NCI-H1436 (cell line): ENCODE measurements around the gene TLNRD1.

ENCODE experiments used
- DNase-seq: peaks from one replicate; lab custom pipeline; 2025; lab: John Stamatoyannopoulos, UW

Gene TLNRD1

DNA sequence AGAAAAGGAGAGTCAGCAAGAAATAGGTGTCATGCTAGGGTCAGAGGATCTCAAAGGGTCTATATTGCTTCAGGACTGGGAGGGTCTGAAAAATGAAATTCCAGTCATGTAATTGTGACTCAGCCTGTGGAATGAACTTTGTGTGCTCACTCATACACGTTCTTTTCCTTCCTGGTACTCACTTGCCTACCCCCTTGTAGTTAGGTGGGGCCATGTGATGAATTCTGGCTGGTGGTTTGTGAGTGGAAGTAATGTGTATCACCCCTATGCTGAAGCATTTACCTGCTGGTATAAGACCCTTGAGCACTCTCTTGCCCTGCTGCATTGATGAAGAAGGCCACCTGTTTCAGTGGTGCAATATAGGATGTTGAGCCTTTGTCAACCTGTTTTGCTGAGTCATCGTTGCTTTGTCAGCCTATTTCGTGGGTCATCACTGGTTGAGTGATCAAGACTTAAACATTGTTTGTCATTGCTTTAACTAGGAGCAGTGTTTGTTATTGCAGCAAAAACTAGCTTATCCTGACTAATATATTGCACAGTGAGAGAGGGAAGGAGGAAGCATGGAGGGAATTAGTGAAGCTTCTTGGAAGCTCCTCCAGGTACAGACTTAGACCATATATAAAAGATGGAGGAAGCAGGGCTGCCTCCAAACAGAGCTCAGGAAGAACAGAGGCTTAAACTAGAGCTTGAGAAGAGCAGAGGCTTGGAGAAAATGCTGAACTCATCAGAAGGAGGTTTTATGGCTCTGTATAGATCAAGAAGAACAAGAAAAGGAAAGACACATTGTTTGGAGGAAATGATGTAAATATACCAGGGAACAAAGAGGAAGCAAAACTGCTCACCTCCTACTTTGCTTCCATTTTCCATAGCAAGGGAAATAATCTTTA is 28.9 kb downstream of the TLNRD1 start:
- DNase-seq, result no peak

DNA sequence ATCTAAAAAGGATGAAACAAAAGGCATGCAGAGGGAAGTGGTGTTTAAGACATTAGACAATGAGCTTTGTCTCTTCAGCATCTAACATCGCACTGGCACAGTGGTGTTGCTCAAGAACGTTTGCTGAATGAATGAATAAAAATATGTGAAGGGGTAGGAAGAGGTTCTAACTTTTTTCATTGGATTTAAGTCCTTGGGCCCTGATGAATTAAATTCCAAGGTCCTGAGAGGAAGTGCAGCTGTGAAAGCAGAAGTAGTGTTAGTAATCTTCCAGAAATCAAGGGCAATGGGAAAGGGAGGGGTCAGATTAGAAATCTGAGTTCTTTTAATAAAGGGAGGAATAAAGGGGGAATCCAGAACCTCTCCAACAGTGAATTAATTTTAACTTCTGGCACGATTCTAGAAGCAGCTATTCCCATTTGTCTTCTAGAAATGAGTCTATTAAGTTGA is 29.6 kb downstream of the TLNRD1 start:
- DNase-seq, result no peak

DNA sequence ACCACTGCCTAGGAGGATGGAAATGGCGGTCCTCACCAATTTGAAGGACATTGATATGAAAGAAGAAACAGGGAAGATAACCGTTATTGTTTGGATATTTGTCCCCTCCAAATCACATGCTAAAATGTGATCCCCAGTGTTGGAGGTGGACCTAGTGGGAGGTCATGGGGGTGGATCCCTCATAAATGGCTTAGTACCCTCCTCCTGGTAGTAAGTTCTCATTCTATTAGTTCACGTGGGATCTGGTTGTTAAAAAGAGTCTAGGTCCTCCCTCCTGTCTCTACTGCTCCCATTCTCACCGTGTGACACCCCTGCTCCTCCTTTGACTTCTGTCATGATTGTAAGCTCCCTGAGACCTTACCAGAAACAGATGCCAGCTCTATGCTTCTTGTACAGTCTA is 30.5 kb downstream of the TLNRD1 start:
- no peak for DNase-seq

DNA sequence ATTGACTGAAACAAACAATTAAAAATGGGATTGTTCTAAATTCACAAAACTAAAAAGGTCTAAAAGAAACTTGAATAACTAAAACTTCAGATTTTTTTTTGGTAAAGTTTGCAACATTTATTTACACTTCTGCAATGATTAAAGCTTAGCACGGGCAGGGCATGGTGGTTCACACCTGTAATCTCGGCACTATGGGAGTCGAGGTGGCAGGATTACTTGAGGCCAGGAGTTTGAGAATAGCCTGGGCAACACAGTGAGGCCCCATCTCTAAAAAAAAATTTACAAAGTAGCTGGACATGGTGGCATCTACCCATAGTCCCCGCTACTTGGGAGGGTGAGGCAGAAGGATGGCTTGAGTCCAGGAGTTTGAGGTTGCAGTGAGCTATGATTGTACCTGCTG is 31.6 kb downstream of the TLNRD1 start:
- no peak for DNase-seq

DNA sequence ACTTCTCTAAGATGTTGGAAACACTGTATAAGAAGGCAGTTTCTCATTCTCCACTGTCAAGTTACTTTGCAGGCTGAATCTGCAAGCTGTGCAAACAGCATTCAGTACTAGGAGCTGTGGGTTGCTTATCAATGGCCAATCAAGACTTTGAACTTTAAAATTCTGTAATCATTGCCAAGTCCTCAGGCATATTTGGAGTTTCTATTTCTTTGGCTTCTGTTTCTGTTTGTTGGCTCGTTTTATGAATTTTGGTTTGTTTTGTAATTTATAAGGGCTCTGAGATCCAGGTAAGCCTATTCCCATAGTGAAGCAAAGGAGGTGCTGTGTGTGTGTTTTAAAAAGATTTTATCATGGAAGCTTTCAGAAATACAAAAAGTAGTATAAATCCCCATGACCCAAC is 32.1 kb downstream of the TLNRD1 start:
- no peak for DNase-seq

DNA sequence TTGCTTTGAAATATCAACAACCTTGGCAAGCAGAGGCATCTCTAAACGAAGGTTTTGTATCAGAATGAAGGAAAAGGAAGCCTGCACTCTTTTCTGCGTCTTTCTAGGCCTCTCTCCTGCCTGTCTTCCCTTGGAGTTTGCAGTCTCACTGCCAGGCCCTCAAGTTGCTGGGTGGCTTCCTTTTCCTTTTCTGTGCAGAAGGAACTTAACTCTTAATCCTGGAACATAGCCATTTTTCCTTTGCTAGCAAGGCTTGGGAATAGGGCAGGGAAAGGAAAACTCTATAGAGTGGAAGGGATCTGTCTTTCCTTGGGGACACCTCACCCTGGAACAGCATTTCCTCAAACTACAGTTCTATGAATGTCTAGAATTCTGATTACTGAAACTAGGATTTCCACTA is 32.8 kb downstream of the TLNRD1 start:
- DNase-seq, result no peak

DNA sequence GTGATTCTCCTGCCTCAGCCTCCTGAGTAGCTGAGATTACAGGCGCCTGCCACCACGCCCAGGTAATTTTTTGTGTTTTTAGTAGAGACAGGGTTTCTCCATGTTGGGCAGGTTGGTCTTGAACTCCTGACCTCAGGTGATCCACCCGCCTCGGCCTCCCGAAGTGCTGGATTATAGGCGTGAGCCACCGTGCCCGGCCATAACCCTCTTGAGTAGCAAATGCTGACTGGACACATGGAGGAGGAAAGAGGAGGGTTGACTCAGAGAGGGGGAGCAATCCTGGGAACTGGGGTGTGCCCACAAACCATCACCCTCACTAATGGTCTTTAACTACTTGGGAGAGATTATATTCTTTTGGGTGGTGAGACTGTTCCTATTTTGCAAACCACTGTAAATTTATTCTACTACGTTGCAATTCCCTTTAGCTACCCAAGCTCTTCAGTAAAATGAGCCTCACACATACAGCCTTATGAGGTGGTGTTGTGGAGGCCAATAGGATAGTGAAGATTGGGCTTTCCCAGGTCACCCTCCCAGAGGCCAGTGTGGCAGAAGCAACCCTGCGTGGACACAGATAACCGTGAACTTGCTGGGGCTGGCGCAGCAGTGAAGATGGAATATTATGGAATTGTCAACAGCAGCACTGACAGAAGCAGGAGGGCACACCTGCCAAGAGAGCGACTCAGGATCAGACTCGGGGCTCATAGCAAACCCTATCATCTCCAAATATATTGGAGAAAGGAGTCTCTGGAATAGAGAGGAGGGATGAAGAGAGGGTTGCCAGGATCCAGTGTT is 37.4 kb downstream of the TLNRD1 start:
- DNase-seq, result no peak

DNA sequence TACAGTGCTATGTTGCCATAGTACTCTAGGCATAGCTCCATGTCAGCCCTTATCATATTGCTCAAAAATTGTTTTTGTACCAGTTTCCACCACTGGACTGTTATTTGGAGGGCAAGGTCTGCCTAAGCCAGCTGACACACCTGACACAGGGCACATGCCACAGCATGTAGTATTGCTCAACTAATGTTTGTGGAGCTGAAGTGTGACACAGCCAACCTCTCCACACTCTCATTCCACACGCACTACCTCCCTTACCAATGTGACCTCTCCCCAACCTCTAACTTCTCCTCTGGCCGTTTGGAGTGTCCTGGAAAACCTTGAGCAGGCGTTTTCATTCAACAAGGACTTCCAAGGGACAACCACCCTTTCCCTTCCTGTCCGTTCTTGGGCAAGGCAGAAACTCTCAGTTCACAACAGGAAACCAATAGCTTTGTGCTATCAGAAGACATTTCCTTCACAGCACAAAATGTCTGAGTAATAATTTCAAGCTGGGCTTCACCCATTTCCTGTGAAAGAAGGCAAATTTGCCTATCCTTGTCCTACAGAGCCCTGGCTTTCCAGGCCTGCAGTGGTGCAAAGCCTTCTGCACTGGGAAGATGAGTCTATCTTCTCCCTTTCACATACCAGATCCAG is 38.4 kb downstream of the TLNRD1 start:
- no peak for DNase-seq

DNA sequence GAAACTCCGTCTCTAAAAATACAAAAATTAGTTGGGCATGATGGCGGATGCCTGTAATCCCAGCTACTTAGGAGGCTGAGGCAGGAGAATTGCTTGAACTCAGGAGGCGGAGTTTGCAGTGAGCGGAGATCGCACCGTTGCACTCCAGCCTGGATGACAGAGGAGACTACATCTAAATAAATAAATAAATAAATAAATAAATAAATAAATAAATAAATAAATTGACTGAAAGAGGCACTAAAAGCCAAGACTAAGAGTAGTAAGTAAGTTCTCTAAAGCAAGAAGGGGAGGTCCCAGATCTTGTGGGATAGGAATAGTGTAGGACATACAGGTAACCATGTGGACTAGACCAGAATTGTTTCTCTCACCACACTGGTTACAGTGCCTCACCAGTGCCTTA is 40.0 kb downstream of the TLNRD1 start:
- DNase-seq, result no peak

DNA sequence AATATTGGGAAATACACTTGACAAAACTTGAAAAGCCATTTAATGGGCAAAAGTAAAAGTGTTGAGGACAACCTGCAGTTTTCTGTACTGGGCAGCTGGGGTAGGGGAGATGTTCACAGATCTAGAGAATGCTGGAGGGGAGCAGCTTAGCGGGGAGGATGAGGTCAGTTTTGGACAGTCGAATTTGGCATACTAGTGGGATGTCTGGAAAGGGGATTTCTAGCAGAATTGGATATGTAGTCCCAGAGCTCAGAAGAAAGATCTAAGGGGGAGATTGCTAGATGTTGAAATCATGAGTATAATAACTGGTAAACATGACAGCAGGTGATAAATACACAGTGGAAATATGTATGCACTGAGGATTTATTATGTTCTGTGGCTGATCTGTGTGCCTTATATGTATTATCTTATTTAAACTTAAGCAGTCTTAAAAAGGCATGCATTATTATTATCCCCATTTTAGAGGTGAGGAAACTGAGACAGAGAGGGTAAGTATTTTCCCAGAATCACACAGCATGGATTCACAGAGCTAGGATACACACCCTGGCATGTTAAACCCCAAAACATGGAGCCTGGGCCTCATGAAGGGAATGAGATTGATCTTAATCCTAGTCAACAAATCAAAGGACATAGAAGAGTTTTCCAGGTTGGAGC is 42.7 kb downstream of the TLNRD1 start:
- DNase-seq, result no peak

DNA sequence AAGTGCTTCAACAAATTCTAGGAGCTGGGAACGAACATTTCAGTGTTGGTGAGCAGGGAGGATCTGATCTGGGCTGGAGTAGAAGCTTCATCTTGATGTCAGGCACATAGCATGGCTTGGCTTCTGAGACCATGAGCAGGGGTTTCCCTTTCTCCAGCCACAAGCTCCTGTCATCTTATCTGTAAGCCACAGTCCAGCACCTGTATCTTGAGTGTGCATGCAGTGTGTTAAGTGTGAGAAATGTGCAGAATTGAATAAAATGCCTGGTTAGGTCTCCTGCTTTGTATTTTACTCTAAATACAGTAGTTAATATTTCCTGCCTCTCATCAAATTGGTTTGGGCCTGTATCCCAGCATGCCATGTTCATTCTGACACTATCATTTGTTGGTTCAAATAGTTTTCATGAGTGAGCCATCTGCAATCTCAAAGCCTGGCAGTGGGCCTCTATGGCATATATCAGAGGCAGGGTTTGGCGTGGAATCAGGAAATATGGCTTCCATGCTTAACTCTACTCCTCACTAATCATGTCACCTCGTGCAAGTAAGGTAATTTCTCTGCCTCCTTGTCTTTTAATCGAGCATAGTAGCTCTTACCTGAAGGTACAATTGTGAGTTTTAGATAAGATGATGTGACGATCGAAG is 43.3 kb downstream of the TLNRD1 start:
- no peak for DNase-seq

DNA sequence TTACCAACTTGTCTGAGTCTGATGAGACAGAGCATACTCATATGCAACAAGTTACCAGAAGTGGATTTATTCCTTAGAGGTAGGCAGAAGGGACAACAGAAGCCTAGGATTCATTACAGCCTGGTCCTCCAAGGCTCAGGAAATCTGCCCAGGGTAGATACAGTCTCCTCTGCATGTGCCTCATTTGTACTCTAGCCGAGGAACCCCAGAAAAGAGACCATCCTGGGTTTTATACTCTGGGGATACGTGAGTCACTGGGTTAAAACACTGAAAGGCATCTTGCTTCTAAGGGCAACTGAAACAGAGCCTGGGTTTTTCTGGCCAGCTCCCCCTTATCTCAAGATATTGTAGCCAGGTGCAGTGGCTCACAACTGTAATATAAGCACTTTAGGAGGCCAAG is 45.6 kb downstream of the TLNRD1 start:
- DNase-seq, result no peak

DNA sequence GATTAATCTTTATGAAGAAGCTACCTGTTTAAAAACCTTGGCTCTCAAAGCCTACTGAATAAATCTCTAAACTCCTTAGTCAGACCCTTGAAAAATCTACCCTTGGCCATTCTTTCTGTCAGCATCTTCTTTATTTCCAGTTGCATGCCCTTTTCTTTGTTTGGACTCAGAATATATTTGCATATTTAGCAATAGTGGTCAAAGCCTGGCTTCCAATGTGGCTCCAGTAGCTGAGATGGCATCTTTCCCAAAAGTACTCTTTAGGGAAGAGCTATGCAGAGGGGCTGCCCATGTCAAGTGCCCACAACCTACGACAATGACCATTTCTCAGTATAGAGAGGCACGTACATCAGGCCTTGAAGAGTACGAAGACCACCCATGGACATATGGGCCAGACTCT is 47.2 kb downstream of the TLNRD1 start:
- DNase-seq, result no peak

DNA sequence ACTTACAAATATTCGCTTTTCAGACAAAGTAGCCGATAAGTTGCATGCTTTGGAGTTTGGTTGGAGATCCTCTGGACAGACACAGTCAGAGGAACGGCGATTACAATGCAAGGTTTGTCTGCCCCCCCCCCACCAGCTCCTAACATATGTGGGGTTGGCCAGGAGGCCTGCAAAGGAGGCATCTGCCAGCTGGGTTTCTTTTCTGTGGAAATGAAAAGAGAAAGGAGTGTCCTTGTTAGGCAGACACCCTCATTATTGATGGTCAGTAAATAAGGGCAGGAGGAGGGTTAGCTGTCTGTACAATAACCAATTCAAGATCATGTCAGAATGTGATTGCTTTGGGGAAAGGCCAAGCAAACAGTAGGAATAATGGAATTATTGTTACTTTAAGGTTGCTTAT is 49.1 kb downstream of the TLNRD1 start:
- no peak for DNase-seq

DNA sequence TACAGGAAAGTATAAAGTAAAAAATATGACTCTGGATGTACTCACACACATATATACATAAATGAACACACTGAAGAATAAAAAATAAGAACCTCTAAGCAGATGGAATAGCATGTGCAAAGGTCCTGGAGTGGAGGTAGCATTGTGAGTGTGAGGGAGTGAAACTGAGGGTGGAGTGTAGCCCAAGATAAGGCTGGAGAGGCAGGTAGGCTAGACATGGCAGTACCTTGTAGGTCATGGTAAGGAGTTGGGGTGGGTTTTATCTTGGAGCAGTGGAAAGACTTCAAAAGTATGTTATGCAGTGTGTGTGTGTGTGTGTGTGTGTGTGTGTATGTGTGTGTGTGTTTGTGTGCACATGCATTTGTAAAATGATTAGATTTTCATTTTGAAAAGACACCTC is 49.5 kb downstream of the TLNRD1 start:
- no peak for DNase-seq

DNA sequence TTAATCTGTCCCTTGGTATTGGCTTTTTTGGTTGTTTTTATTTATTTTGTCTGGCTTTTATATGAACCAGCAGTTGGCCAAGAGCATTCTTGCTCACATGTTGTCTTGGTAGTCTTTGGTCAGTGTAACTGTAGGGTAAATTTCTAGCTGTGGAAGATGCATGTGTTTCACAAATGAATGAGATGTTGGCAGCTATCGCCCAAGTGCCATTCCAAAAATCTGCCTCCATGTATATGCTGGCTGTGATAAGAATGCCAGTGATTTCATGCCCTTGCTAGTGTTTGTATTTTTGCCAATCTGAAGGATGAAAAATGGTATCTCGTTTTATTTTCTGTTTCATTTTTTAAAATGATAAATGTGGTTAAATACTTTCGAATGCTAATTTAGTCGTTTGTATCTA is 50.1 kb downstream of the TLNRD1 start:
- DNase-seq, result no peak

DNA sequence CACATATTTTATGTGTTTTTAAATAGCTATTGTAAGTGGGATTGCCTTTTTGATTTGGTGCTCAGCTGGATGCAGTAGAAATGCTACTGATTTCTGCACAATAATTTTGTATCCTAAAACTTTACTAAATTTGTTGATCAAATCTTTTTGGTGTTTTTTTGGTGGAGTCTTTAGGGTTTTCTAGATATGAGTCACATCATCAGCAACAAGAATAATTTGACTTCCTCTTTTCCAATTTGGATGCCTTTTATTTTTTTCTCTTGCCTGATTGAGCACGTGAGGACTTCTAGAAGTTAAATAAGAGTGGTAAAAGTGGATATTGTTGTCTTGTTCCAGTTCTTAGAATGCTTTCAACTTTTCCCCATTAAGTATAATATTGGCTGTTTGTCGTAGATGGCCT is 51.3 kb downstream of the TLNRD1 start:
- DNase-seq, result no peak

DNA sequence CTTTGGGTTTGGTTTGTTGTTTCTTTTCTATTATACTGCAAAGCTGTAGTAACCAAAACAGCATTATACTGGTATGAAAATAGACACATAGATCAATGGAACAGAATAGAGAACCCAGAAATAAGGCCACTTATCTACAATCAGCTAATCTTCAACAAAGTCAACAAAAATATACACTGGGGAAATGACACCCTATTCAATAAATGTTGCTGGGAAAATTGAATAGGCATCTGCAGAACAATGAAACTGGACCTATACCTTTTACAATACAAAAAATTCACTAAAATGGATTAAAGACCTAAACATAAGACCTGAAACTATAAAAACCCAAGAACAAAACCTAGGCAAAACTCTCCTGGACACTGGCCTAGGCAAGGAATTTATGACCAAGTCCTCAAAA is 52.9 kb downstream of the TLNRD1 start:
- DNase-seq, result no peak

DNA sequence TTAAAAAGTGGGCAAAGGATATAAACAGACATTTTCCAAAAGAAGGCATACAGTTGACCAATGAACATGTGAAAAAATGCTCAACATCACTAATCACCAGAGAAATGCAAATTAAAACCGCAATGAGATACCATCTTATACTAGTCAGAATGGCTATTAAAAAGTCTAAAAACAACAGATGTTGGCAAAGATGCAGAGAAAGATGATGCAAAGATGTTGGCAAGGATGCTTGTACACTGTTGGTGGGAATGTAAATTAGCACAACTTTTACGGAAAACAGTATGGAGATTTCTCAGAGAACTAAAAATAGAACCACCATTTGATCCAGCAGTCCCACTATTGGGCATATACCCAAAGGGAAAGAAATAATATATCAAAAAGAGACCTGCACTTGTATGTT is 53.5 kb downstream of the TLNRD1 start:
- no peak for DNase-seq
